Body of pancreas (tissue), 4 donors: ENCODE measurements around the gene AFAP1L1. TPM values are rescaled to one million over a fixed set of nuclear protein-coding genes. Genes with fewer than 3 reads are reported as not detected.

Source experiments
- ATAC-seq: fragments of 150-250 bp; one replicate; pipeline ENCODE4 v1.9.1; 2016
- DNase-seq, 4 donors: peaks; one replicate each; pipeline ENCODE4 v3.0.0-alpha.2; 2019
- H3K27ac ChIP-seq, 4 donors: fragments of 200-600 bp; sonication (generic); 1 replicate in 3 of 4; 2 replicates in 1 of 4; pipeline versions ENCODE4 v1.5.1 to v1.6.1; 2016 to 2019; ENCODE audit warnings: mild to moderate bottlenecking in 1 of 4, mixed read lengths in 1 of 4, moderate library complexity in 1 of 4
- H3K27me3 ChIP-seq, 2 donors: fragments of 200-600 bp; sonication (generic); one replicate each; pipeline ENCODE4 v1.6.0; 2016; ENCODE audit warnings: mild to moderate bottlenecking in 1 of 2
- H3K36me3 ChIP-seq, 2 donors: fragments of 200-600 bp; sonication (generic); replicated peaks in 1 of 2; 2 replicates each; pipeline ENCODE4 v1.5.1; 2016; ENCODE audit warnings: low read depth in 2 of 2; ENCODE audit not compliant: insufficient read depth in 1 of 2
- H3K4me1 ChIP-seq: fragments of 200-600 bp; sonication (generic); one replicate; pipeline ENCODE4 v1.6.0; 2016
- H3K4me3 ChIP-seq, 2 donors: fragments of 200-600 bp; sonication (generic); 1 replicate in 1 of 2; 2 replicates in 1 of 2; pipeline ENCODE4 v1.5.1; 2016 to 2019
- H3K9me3 ChIP-seq, 3 donors: fragments of 200-600 bp; sonication (generic); 1 replicate in 2 of 3; 2 replicates in 1 of 3; pipeline ENCODE4 v1.5.1; 2016
- CTCF ChIP-seq, 7 experiments: fragments of 450-650 bp in 4 of 7; fragments of 200-600 bp in 3 of 7; sonication (generic) in 3 of 7; IDR thresholded peaks; one replicate each; pipeline ENCODE4 v1.5.1; 2016 to 2019; ENCODE audit warnings: antibody characterized with exemption in 7 of 7
- POLR2A ChIP-seq, 3 donors: fragments of 450-650 bp; IDR thresholded peaks; one replicate each; pipeline ENCODE4 v1.6.1; 2016; ENCODE audit warnings: antibody characterized with exemption in 3 of 3, mild to moderate bottlenecking in 2 of 3
- WGBS, 2 donors: methylation state at CpG; one replicate each; pipeline ENCODE4 v1.1.5; 2017; 5-methylcytosine and 5-hydroxymethylcytosine counted together
- intact Hi-C: fragments of 100-400 bp; cut with DNase I; formaldehyde crosslinking; loops from one replicate; pipeline ENCODE4 v1.15.1; 2023
- total RNA-seq, 2 donors: library from RNA; depleted of rRNA; stranded (reverse); fragments of >200 nt; gene quantifications; one replicate each; pipeline ENCODE4 v1.1.0, GENCODE V29; 2016

AFAP1L1 gene
- total RNA-seq, 2 donors from 2014 or later = 2.9 to 5.9 TPM

GRCh38 chr5:149299451-149300054 is 27.9 kb downstream of the AFAP1L1 start:
- intact Hi-C loops = no loop called here
- peak overlapping the region in 1 of 4 donors; percentile 34 for H3K27ac ChIP-seq
- ATAC-seq = no peak

GRCh38 chr5:149300441-149300840 is 28.8 kb downstream of the AFAP1L1 start:
- TF ChIP-seq CTCF (IDR thresholded peaks at IDR 0.05) = no peak
- Histone ChIP-seq H3K9me3 (no peaks in the 10 kb centered on the region), H3K36me3 (no peaks in the 10 kb centered on the region), H3K4me3 (no peak overlapping the region), H3K27ac (no peak overlapping the region), H3K4me1 (no peaks in the 10 kb centered on the region), H3K27me3 (no peaks in the 10 kb centered on the region)
- ATAC-seq (no peak), DNase-seq (no peak)
- intact Hi-C loops = no loop called here
- 84 to 89% methylated on average over 3 to 6 of the region's 6 CpGs for WGBS, 2 donors

More at GRCh38 chr5:149299451-149300054, 27.9 kb downstream of the AFAP1L1 start:
- H3K4me3 ChIP-seq = no peak overlapping the region
- no peaks in the 10 kb centered on the region for H3K4me1 ChIP-seq
- TF ChIP-seq CTCF (IDR thresholded peaks at IDR 0.05) (no peak), POLR2A (IDR thresholded peaks at IDR 0.05) (no peak)
- H3K27me3 ChIP-seq = no peaks in the 10 kb centered on the region
- no peak for DNase-seq
- WGBS, 2 donors = 69 to 70% methylated on average over 8 to 14 of the region's 14 CpGs
- H3K9me3 ChIP-seq = no peaks in the 10 kb centered on the region
- H3K36me3 ChIP-seq = no peaks in the 10 kb centered on the region

GRCh38 chr5:149301049-149301743 is 29.5 kb downstream of the AFAP1L1 start:
- TF ChIP-seq CTCF (IDR thresholded peaks at IDR 0.05) (no peak), POLR2A (IDR thresholded peaks at IDR 0.05) (no peak)
- ATAC-seq = no peak
- no peaks in the 10 kb centered on the region for H3K4me1 ChIP-seq
- no peaks in the 10 kb centered on the region for H3K9me3 ChIP-seq
- no peak overlapping the region for H3K27ac ChIP-seq
- H3K36me3 ChIP-seq = no peaks in the 10 kb centered on the region
- no peak for DNase-seq
- H3K4me3 ChIP-seq = no peak overlapping the region
- 93% methylated on average over 10 to 13 of the region's 13 CpGs for WGBS, 2 donors
- no peaks in the 10 kb centered on the region for H3K27me3 ChIP-seq
- intact Hi-C loops = no loop called here

- ATAC-seq = no peak
- intact Hi-C loops = no loop called here
Measured at GRCh38 chr5:149301744-149302380, 30.2 kb downstream of the AFAP1L1 start.

More at GRCh38 chr5:149301744-149302380, 30.2 kb downstream of the AFAP1L1 start:
- no peaks in the 10 kb centered on the region for H3K4me1 ChIP-seq
- no peaks in the 10 kb centered on the region for H3K36me3 ChIP-seq
- H3K27me3 ChIP-seq = no peaks in the 10 kb centered on the region
- DNase-seq = no peak
- WGBS, 2 donors = 61 to 64% methylated on average over 7 to 8 of the region's 8 CpGs
- no peak overlapping the region for H3K4me3 ChIP-seq
- no peak overlapping the region for H3K27ac ChIP-seq
- H3K9me3 ChIP-seq = no peaks in the 10 kb centered on the region
- TF ChIP-seq CTCF (IDR thresholded peaks at IDR 0.05) (no peak), POLR2A (IDR thresholded peaks at IDR 0.05) (no peak)
